Stimulated activated CD8-positive, alpha-beta memory T cell treated with anti-CD3 and anti-CD28 coated beads, Interleukin-2, amount 100 ng/mL, for 48 hours (primary cell): ENCODE results near the gene CREB3L2.

Experiments
- DNase-seq, 2 donors: peaks; one replicate each; pipeline ENCODE4 v3.0.0-alpha.2; 2020; ENCODE audit warnings: low read depth in 2 of 2

The CREB3L2 gene

GRCh38 chr7:137951700-137952425 lies 50.0 kb downstream of the CREB3L2 start:
- DNase-seq = no peak

GRCh38 chr7:137950967-137951366 lies 50.9 kb downstream of the CREB3L2 start:
- DNase-seq = no peak

- DNase-seq = no peak
These were observed 51.6 kb downstream of the CREB3L2 start for GRCh38 chr7:137950263-137950621.

GRCh38 chr7:137949416-137950262 lies 52.2 kb downstream of the CREB3L2 start:
- DNase-seq = no peak

GRCh38 chr7:137948845-137949330 lies 53.0 kb downstream of the CREB3L2 start:
- no peak for DNase-seq

GRCh38 chr7:137948083-137948844 lies 53.6 kb downstream of the CREB3L2 start:
- no peak for DNase-seq

GRCh38 chr7:137947046-137947445 lies 54.8 kb downstream of the CREB3L2 start:
- DNase-seq = no peak

- DNase-seq = no peak
These were observed 55.9 kb downstream of the CREB3L2 start for GRCh38 chr7:137946011-137946410.

GRCh38 chr7:137944168-137944567 lies 57.7 kb downstream of the CREB3L2 start:
- DNase-seq = no peak

GRCh38 chr7:137943132-137943551 lies 58.7 kb downstream of the CREB3L2 start:
- DNase-seq = no peak

- DNase-seq = no peak
These were observed 59.3 kb downstream of the CREB3L2 start for GRCh38 chr7:137942484-137943115.

GRCh38 chr7:137940656-137941518 lies 61.0 kb downstream of the CREB3L2 start:
- DNase-seq = no peak

GRCh38 chr7:137940218-137940617 lies 61.7 kb downstream of the CREB3L2 start:
- DNase-seq = no peak

- DNase-seq = no peak
These were observed 64.7 kb downstream of the CREB3L2 start for GRCh38 chr7:137937202-137937560.

GRCh38 chr7:137936509-137937201 lies 65.2 kb downstream of the CREB3L2 start:
- no peak for DNase-seq

- DNase-seq = no peak
These were observed 65.9 kb downstream of the CREB3L2 start for GRCh38 chr7:137935884-137936508.

GRCh38 chr7:137934941-137935883 lies 66.7 kb downstream of the CREB3L2 start:
- no peak for DNase-seq

GRCh38 chr7:137934176-137934826 lies 67.6 kb downstream of the CREB3L2 start:
- no peak for DNase-seq
